Tongue (tissue), 2 donors: Measurements from ENCODE around the gene ZC3HAV1L. TPM values are rescaled to one million over a fixed set of nuclear protein-coding genes. Genes with fewer than 3 reads are reported as not detected.
"Not testable (repeated sequence)": the region's sequence is repeated elsewhere in the genome, so short reads cannot be mapped to it uniquely, and the experiment has no call there.

Experiments used
- DNase-seq: peaks from one replicate; pipeline ENCODE4 v3.0.0-alpha.2; 2015
- total RNA-seq: library from RNA; depleted of rRNA; stranded (reverse); fragments of >200 nt; gene quantifications from one replicate; pipeline ENCODE4 v1.2.3, GENCODE V29; 2014

Gene ZC3HAV1L
- total RNA-seq, 1 donor from 2014 or later, result 40.6 TPM

GRCh38 chr7:139016931-139017511 is 18.8 kb downstream of the ZC3HAV1L start:
- peak; percentile 80 for DNase-seq

GRCh38 chr7:139011373-139011772 is 24.5 kb downstream of the ZC3HAV1L start:
- no peak for DNase-seq

- DNase-seq, result no peak
Measured at GRCh38 chr7:139004321-139005090, 31.3 kb downstream of the ZC3HAV1L start.

- no peak for DNase-seq
Measured at GRCh38 chr7:138999414-138999813, 36.4 kb downstream of the ZC3HAV1L start.

- peak; percentile 26 for DNase-seq
Measured at GRCh38 chr7:138992052-138992531, 43.8 kb downstream of the ZC3HAV1L start.

- DNase-seq, result no peak
Measured at GRCh38 chr7:138987686-138988085, 48.2 kb downstream of the ZC3HAV1L start.

GRCh38 chr7:138982204-138982623 is 53.6 kb downstream of the ZC3HAV1L start:
- no peak for DNase-seq

GRCh38 chr7:138981332-138982203 is 54.3 kb downstream of the ZC3HAV1L start, which contains the start of gene KIAA1549:
Gene KIAA1549, minus strand, starts transcription at chr7:138981389. Its CDS starts 120 bp downstream, at chr7:138981269.
- DNase-seq, result peak; percentile 85

- DNase-seq, result peak; percentile 47
Measured at GRCh38 chr7:138980563-138981291, 55.1 kb downstream of the ZC3HAV1L start.

- no peak for DNase-seq
Measured at GRCh38 chr7:138979988-138980562, 55.8 kb downstream of the ZC3HAV1L start.

GRCh38 chr7:138979226-138979979 is 56.4 kb downstream of the ZC3HAV1L start:
- no peak for DNase-seq

GRCh38 chr7:138978541-138979184 is 57.2 kb downstream of the ZC3HAV1L start:
- DNase-seq, result no peak

GRCh38 chr7:138976161-138976560 is 59.7 kb downstream of the ZC3HAV1L start:
- not testable (repeated sequence) for DNase-seq

Other genes with a start within 250 kb of the ZC3HAV1L start
- gene TMEM213, start 238.0 kb downstream of the ZC3HAV1L start, total RNA-seq, result 0.51 TPM
- gene ATP6V0A4, start 237.8 kb downstream of the ZC3HAV1L start, total RNA-seq, result 0.82 TPM
- gene KIAA1549, start 54.7 kb downstream of the ZC3HAV1L start, total RNA-seq, result 5.8 TPM
- gene ZC3HAV1, start 73.7 kb upstream of the ZC3HAV1L start, total RNA-seq, result 25.4 TPM
- gene UBN2, start 195.2 kb upstream of the ZC3HAV1L start, total RNA-seq, result 20.0 TPM